Measurements from ENCODE around the gene MYOC.

DNA sequence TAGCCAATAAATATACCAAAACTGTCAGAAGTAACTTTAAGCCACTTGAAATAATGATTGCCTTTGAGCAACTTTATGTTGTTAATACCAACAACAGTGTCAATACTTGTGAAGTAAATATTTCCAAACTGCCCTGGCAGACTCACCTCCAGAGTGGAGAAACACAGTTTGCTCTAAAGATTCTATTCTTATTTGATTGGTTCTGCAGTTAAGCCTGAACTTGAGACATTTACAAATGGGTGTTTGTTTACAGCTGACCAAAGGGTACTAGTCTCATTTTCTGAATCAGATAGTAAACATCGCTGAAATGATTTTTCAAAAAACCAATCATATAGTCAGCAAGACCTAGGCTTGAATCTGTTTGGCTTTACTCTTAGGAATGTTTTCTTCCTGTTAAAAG is 1.3 kb upstream of the MYOC start:
- TF ChIP-seq FOS (IDR thresholded peaks at IDR 0.05; ENCODE audit: borderline replicate concordance, insufficient read depth, low read length), result no peak
- TF ChIP-seq POLR2A (IDR thresholded peaks at IDR 0.05; ENCODE audit: low read depth, low read length), result no peak
- TF ChIP-seq, protein P1, sequence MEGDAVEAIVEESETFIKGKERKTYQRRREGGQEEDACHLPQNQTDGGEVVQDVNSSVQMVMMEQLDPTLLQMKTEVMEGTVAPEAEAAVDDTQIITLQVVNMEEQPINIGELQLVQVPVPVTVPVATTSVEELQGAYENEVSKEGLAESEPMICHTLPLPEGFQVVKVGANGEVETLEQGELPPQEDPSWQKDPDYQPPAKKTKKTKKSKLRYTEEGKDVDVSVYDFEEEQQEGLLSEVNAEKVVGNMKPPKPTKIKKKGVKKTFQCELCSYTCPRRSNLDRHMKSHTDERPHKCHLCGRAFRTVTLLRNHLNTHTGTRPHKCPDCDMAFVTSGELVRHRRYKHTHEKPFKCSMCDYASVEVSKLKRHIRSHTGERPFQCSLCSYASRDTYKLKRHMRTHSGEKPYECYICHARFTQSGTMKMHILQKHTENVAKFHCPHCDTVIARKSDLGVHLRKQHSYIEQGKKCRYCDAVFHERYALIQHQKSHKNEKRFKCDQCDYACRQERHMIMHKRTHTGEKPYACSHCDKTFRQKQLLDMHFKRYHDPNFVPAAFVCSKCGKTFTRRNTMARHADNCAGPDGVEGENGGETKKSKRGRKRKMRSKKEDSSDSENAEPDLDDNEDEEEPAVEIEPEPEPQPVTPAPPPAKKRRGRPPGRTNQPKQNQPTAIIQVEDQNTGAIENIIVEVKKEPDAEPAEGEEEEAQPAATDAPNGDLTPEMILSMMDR (IDR thresholded peaks at IDR 0.05; ENCODE audit: extremely low read depth in 1 of 2, insufficient read depth in 1 of 2, low read depth in 1 of 2, low read length in 2 of 2), result no peak
- TF ChIP-seq JUN (IDR thresholded peaks at IDR 0.05; ENCODE audit: borderline replicate concordance, insufficient read depth, insufficient read length, low read depth), result no peak
